Myocyte (in vitro differentiated cells): ENCODE measurements around the gene TEF. TPM values are rescaled to one million over a fixed set of nuclear protein-coding genes. Genes with fewer than 3 reads are reported as not detected.
"Not testable (repeated sequence)": the region's sequence is repeated elsewhere in the genome, so short reads cannot be mapped to it uniquely, and the experiment has no call there.

Experiments used
- DNase-seq: peaks from one replicate; pipeline ENCODE4 v3.0.0-alpha.2; 2012; ENCODE audit warnings: low read depth
- total RNA-seq: library from RNA; depleted of rRNA; stranded (reverse); fragments of >200 nt; gene quantifications from 2 replicates; pipeline ENCODE4 v1.2.3, GENCODE V29; 2014

TEF gene
- total RNA-seq, 1 donor from 2014 or later: 10.3 TPM

GRCh38 chr22:41380993-41381328 lies 781 bp upstream of the TEF start:
- peak; percentile 74 for DNase-seq

GRCh38 chr22:41382098-41382578 lies 396 bp downstream of the TEF start:
- no peak for DNase-seq

- no peak for DNase-seq
These were observed 868 bp downstream of the TEF start for GRCh38 chr22:41382610-41383009.

- no peak for DNase-seq
These were observed 1.3 kb downstream of the TEF start for GRCh38 chr22:41383085-41383484.

- no peak for DNase-seq
These were observed 2.4 kb downstream of the TEF start for GRCh38 chr22:41384128-41384527.

GRCh38 chr22:41387341-41387740 lies 5.6 kb downstream of the TEF start:
- DNase-seq: no peak

- DNase-seq: no peak
These were observed 12.2 kb downstream of the TEF start for GRCh38 chr22:41394012-41394356.

GRCh38 chr22:41395531-41396240 lies 13.9 kb downstream of the TEF start:
- no peak for DNase-seq

- DNase-seq: no peak
These were observed 15.5 kb downstream of the TEF start for GRCh38 chr22:41397143-41397811.

GRCh38 chr22:41398921-41399320 lies 17.2 kb downstream of the TEF start:
- DNase-seq: no peak

- DNase-seq: peak; percentile 93
These were observed 20.3 kb downstream of the TEF start for GRCh38 chr22:41401781-41402648.

- not testable (repeated sequence) for DNase-seq
These were observed 21.1 kb downstream of the TEF start for GRCh38 chr22:41402851-41403250.

GRCh38 chr22:41403532-41404318 lies 22.0 kb downstream of the TEF start:
- peak; percentile 95 for DNase-seq

GRCh38 chr22:41405588-41405987 lies 23.8 kb downstream of the TEF start:
- no peak for DNase-seq

GRCh38 chr22:41406410-41406809 lies 24.7 kb downstream of the TEF start:
- DNase-seq: no peak

GRCh38 chr22:41407433-41407832 lies 25.7 kb downstream of the TEF start:
- no peak for DNase-seq

- no peak for DNase-seq
These were observed 26.9 kb downstream of the TEF start for GRCh38 chr22:41408665-41409064.

GRCh38 chr22:41410311-41410751 lies 28.6 kb downstream of the TEF start:
- no peak for DNase-seq

GRCh38 chr22:41411021-41411851 lies 29.5 kb downstream of the TEF start:
- no peak for DNase-seq

GRCh38 chr22:41415554-41415953 lies 33.8 kb downstream of the TEF start:
- no peak for DNase-seq
